ENCODE results near the gene SLC49A3.
"Not testable (repeated sequence)": the region's sequence is repeated elsewhere in the genome, so short reads cannot be mapped to it uniquely, and the experiment has no call there.

Gene SLC49A3

GRCh38 chr4:680551-680927, 8.4 kb downstream of the SLC49A3 start:
- no peak for DNase-seq

DNA sequence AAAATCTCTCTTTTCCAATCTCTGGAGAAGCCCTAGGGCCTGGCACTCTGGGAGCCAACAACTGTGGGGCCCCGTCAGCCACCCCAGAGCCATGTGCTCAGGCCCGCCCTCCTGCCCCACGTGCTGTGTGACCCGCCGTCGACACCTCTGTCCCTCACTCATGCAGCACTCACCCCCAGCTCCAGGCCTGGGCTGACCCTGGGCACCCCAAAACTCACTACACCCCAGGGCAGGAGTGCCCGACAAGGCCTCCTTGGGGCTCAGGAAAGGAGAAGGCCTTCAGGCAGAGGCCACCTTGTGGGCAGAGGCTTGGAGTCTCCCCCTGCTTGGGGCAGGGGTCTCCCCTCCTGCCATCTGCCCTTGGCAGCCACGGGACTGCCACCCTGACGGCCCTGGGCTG, 8.9 kb downstream of the SLC49A3 start:
- no peak for DNase-seq

DNA sequence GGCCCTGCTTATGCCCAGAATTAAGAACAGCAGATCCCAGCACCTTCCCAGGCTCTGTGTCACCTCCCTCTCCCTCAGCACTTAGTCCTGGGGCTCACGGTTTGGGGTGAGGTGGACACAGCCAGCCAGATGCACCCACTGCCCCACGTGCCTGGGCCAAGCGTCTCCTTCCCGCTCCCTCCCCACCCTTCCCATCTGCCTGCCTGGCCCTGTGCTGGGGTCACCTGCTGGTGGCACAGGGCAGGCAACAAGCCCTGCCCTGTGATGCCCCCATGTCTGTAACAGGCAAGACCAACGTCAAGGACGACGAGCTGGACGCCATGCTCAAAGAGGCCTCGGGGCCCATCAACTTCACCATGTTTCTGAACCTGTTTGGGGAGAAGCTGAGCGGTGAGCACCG, 9.3 kb downstream of the SLC49A3 start:
- DNase-seq: no peak

DNA sequence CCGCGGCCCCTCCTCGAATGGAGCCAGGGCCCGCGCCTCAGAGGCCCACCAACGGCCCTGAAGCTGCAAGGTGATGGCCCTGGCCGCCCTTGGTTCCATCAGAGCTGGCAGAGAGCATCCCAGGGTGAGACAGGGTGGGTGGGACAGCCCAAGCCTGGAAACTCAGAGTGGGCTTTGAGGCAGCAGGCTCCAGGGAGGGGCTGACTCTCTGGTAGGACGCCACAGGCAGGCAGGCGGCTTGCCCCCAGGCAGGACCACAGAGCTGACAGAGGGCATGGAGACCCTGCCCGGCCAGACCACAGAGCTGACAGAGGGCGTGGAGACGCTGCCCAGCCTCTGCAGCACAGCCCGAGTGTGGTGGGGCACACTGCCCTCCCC, 9.9 kb downstream of the SLC49A3 start:
- DNase-seq: no peak

- no peak for DNase-seq
These were observed 10.4 kb downstream of the SLC49A3 start for GRCh38 chr4:678331-679103.

DNA sequence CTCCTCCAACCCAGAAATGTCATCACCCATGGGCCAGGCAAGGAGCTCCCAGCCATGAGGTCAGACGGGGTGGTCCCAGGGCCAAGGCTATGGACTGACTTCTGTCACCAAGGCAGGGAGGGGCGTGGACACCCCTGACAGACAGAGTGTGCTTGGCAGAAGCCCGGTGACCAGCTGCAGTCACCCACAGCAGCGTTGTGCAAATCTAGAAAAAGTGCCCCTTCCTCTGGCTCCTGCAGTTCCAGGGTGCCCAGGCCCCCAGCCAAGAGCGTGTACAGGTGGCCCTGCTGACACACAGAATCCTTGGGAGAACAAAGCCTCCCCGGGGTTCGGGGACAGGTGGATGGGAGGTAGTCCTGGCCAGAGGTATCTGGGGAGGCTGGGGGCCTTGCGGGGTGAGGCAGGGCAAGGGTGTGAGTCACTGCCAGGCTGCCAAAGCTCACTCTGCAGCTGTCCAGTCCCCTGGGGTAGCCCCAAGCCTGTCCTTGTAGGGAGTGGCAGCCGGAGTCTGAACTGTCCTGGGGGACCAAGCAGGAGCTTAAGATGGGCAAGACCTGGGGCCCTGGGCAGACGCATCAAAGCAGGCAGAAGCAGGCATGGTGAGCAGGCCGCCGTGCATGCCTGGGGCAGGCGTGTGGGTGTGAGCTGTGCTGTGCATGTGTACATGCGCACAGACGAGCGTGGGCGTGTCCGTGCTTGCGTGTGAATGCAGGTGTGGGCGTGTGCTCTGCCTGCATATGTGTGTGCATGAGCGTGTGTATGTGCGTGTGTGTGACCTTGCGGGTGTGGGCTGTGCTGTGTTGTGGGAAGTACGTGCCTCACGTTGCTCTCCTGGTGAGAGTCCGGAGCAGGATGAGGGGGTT, 11.3 kb downstream of the SLC49A3 start:
- no peak for DNase-seq

- DNase-seq: no peak
These were observed 12.1 kb downstream of the SLC49A3 start for GRCh38 chr4:676871-677235.

GRCh38 chr4:675980-676870, 12.7 kb downstream of the SLC49A3 start:
- DNase-seq: no peak

DNA sequence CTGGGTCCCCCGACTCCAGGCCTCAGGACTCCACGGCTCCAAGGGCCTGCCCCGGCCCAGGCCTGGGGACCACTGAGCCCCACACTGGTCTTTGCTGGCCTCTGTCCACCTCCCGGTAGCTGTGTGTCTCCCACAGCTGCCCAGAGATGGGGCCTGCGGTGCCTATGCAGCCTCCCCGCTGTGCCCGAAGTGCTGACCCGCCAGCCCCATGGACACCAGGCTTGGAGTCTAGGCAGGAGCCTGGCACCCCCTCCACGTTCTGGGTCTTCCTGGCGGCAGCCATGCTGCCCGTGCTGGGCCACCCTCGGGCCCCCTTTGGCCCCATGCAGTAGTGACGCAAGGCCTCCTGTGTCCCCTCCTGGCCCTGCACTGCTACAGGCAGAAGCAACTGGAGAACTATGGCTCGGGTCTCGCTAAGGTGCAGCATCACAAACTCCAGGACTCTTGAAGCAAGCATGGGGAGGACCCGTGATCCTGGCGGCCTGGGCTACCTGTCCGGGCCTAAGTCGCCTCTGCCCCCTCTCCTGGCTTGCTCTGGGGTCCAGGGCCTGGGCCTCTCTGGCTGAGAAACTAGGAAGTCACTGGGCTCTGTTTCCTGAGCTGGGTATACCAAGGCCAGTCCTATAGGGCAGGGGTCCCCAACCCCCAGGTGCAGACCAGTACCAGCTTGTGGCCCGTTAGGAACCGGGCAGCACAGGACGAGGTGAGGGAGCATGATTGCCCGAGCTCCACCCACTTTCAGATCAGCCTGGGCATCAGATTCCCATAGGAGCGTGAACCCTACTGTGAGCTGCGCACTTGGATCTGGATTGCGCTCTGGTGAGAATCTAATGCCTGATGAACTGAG, 13.7 kb downstream of the SLC49A3 start:
- DNase-seq: peak in 2 of 14 donors; percentile 56 to 61

- peak; percentile 66 to 98 (median 92) for DNase-seq
These were observed 14.5 kb downstream of the SLC49A3 start, which contains the start of the genes ATP5ME and MYL5 for GRCh38 chr4:674172-675035. ATP5ME (minus strand) TSS chr4:674276; CDS start chr4:674247, 29 bp downstream. MYL5 (plus strand) TSS chr4:674542; CDS start chr4:678027, 3,485 bp downstream.

DNA sequence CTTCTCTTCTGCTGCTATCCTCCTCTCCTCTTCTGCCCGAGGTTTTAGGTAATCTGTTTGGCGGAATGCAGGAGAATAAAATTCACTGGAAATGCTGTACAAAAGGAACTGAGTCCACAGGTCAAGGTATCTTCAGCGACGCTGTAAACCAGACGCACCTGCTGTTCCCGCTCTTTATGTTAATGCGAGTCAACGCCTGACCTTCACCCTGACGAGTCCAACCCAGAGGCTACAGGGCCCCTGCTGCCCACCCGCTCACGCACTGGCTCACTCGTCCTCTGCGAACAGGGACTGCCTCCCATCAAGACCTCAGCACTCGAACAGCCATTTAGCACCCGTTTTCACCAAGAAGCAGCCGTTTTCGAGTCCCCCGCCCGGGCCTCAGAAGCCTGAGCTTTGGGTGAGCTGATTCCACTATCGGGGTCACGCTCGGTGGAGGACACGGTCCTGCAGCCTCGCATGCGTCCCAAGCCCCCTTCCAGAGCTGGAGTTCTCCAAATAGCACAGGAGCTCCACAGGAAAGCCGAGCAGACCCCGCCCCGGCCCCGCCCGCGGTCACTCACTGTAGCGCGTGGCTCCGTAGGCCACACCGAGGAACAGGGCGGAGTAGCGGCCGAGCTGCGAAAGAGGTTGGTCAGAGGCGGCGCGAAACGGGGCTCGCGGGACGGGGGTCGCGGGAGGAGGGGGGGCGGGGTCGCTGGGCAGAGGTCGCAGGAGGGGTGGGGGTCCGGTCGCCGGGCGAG, 15.4 kb downstream of the SLC49A3 start:
- DNase-seq: peak in 1 of 14 donors; percentile 46

DNA sequence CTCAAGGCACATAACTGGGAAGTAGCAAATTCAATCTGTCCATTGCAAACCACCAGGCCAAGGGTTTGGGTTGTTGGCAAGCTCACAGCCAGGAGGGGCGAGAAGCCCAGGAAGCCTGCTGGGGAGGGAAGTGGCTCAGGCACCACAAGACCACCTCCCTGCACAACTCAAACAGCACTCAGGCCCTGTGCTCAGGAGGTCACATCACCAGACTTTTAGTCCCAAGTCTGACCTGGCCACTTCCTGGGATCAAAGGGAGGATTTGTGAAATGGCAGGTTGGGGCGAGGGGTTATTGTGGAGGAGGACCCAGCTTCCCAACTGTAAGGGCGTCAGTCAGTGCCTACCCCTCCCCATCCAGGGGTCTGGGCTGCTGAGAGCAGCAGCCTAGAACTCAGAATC, 17.2 kb downstream of the SLC49A3 start:
- DNase-seq: no peak

DNA sequence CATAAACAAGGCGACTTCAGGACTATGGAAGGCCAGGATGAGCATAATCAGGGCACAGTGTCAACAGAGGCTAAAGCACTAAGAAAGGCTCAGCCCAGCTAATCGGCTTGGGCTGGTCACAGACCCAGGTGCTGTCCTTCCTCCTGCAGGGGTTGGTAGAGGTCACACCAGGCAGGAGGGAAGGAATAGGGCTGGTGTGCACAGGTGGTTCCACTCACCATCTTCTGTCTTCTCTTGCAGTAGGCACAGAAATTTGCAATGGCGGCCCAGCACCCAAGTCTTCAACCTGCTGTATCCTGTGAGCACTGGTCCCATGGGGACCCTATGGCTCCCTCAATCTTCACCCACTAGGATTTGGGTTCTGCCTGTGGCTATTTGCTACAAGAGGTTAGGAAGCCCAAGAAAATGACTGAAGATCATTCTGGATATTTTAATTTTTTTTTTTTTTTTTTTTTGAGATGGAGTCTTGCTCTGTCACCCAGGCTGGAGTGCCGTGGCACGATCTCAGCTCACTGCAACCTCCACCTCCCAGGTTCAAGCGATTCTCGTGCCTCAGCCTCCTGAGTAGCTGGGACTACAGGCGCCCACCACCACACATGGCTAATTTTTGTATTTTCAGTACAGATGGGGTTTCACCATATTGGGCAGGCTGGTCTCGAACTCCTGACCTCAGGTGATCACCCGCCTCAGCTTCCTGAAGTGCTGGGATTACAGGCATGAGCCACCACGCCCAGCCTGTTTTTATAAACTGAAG, 19.0 kb downstream of the SLC49A3 start:
- DNase-seq: not testable (repeated sequence)

DNA sequence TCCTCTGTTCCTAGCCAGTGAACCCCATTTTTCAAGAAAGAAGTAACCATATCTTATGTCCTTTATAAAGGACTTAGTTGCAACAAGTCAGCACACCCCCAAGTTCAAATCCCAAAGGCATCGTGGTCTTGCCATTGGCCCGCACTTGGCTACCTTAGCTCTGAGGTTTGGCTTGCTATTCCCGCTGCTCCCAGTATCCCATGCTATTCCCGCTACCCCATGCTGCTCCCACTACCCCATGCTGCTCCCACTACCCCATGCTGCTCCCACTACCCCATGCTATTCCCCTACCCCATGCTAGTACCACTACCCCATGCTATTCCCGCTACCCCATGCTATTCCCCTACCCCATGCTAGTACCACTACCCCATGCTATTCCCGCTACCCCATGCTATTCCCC, 20.7 kb downstream of the SLC49A3 start:
- DNase-seq: not testable (repeated sequence)

DNA sequence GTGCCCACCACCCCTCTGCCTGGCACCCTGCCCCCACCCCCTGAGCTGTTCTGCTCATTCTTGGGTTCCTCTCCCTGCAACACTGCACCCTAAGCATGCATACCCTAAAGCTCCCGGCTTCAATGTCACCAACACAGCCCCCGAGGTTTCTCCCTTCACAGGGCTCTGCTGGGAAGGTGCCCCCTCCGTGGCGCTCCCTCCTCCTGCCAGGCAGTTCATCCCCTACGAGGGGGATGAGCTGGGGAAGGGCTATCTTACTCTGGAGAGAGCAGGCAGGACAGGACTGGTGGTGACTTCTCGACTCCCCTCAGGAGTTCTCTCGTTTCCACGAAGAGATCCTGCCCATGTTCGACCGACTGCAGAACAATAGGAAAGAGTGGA, 21.4 kb downstream of the SLC49A3 start:
- no peak for DNase-seq

DNA sequence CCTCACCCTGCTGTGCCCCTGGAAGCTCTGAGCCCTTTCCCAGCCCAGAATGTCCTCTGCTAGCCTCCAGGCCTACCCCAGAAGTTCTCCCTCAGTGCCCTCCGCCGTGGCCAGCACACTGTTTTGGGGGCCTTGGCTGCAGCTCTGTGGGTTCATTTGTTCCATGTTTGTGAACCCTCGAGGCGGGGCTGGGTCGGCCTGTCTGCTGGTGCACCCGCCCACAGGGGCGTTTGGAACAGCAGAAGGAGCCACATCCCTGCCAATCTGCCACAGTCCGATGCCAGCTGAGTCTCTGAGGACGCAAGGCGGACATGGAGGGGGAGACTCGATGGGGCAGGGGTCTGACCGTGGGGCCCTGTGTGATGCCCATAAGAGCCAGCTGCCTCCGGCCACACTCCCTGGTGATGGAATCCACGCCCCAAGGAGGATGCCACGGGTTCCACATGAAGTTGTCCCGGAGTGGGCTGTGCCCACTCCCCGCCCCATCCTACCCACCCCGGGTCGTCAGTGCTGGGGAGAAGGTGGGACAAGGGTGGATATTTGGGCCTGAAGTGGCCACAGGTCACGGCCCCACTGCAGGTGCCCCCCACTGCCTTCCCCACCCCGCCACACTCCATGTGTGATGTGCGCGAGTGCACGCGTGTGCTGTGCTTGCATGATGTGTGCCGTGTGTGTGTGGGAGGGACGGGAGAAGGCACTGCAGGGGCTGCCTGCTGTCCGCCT, 22.0 kb downstream of the SLC49A3 start:
- no peak for DNase-seq

GRCh38 chr4:666436-666810, 22.5 kb downstream of the SLC49A3 start:
- DNase-seq: no peak

- DNase-seq: no peak
These were observed 23.1 kb downstream of the SLC49A3 start for GRCh38 chr4:665751-666435.
